Measurements from ENCODE around the gene SLC5A10.
"Not testable (repeated sequence)": the region's sequence is repeated elsewhere in the genome, so short reads cannot be mapped to it uniquely, and the experiment has no call there.

DNA sequence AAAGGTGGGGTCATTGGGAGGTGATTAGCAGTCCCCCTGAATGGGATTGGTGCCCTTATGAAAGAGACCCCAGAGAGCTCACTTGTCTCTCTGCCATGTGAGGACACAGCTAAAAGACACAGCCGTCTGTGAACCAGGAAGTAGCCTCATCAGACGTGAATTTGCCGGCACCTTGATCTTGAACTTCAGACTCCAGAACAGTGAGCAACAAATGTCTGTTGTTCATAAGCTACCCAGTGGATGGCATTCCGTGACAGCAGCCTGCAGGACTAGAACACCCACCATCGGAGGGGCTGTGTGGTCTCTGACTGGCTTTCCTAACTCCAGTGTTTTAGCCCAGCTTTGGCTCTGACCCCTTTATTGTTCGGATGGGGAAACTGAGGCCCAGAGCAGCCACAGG, 85.6 kb downstream of the SLC5A10 start:
- TF ChIP-seq, protein P1, sequence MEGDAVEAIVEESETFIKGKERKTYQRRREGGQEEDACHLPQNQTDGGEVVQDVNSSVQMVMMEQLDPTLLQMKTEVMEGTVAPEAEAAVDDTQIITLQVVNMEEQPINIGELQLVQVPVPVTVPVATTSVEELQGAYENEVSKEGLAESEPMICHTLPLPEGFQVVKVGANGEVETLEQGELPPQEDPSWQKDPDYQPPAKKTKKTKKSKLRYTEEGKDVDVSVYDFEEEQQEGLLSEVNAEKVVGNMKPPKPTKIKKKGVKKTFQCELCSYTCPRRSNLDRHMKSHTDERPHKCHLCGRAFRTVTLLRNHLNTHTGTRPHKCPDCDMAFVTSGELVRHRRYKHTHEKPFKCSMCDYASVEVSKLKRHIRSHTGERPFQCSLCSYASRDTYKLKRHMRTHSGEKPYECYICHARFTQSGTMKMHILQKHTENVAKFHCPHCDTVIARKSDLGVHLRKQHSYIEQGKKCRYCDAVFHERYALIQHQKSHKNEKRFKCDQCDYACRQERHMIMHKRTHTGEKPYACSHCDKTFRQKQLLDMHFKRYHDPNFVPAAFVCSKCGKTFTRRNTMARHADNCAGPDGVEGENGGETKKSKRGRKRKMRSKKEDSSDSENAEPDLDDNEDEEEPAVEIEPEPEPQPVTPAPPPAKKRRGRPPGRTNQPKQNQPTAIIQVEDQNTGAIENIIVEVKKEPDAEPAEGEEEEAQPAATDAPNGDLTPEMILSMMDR (IDR thresholded peaks at IDR 0.05) = not testable (repeated sequence)
- not testable (repeated sequence) for TF ChIP-seq POLR2A (IDR thresholded peaks at IDR 0.05)
